Stimulated activated CD8-positive, alpha-beta memory T cell treated with anti-CD3 and anti-CD28 coated beads, Interleukin-4, amount 100 ng/mL, for 4 hours (primary cell): ENCODE results near the gene LIMA1.
"Not testable (repeated sequence)": the region's sequence is repeated elsewhere in the genome, so short reads cannot be mapped to it uniquely, and the experiment has no call there.

Experiments used
- DNase-seq, 2 donors: peaks; one replicate each; pipeline ENCODE4 v3.0.0-alpha.2; 2020; ENCODE audit warnings: low read depth in 2 of 2, low spot score in 1 of 2

LIMA1 gene

GRCh38 chr12:50219544-50219943, 63.8 kb downstream of the LIMA1 start:
- DNase-seq: no peak

DNA sequence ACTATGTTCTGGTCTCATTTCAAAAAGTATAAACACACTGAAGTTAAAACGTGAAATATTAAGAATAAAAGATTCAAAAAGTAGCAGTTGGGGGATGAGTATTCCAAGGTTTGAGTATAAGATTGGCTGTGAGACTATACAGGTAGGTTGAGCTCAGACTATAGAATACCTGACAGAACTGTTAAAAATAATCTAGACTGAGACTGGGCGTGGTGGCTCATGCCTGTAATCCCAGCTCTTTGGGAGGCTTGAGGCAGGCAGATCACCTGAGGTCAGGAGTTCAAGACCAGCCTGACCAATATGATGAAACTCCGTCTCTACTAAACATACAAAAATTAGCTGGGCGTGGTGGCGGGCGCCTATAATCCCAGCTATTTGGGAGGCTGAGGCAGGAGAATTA, 64.3 kb downstream of the LIMA1 start:
- not testable (repeated sequence) for DNase-seq

GRCh38 chr12:50218386-50218785, 64.9 kb downstream of the LIMA1 start:
- DNase-seq: no peak

DNA sequence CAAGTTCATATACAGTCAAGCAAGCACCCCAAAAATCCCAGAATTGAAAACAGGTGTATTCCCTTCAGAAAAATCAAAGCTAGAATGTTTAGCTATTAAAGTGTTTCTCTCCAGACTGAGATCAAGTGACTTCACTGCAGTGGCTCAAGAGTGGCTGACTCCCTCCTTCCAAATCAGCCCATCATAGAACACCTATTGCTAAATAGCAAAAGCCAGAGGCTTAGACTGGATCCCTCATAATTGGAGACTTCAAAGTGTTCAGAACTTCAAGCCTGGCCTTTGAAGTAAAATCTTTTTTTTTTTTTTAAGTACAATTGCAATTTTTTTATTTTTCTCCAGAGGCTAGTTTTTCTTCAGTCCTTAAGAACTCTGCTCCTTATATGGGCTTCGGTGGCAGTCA, 66.1 kb downstream of the LIMA1 start:
- no peak for DNase-seq

- DNase-seq: no peak
Observed at GRCh38 chr12:50215033-50215432, 68.3 kb downstream of the LIMA1 start.

- DNase-seq: no peak
Observed at GRCh38 chr12:50214018-50214417, 69.3 kb downstream of the LIMA1 start.

GRCh38 chr12:50213439-50213838, 69.9 kb downstream of the LIMA1 start:
- DNase-seq: no peak

- no peak for DNase-seq
Observed at GRCh38 chr12:50212071-50212467, 71.3 kb downstream of the LIMA1 start.

GRCh38 chr12:50211392-50212070, 71.8 kb downstream of the LIMA1 start:
- DNase-seq: no peak

- no peak for DNase-seq
Observed at GRCh38 chr12:50207424-50207823, 75.9 kb downstream of the LIMA1 start.

DNA sequence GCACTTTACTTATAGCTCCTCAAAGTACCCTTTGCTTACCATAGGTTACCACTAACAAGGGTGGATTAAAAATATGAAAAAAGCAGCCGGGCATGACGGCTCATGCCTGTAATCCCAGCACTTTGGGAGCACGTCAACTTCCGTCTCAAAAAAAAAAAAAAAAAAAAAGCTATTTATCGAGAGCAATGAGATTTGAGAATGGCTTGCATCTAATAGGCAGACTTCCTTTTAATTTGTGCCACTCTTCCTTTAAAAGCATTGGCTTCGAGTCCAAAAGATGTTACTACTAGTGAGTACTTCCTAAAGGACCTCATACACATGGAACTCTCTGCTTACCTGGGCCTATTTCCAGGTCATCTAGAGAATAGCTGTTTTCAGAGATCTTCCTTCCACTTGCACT, 77.7 kb downstream of the LIMA1 start:
- DNase-seq: no peak

GRCh38 chr12:50203691-50204090, 79.6 kb downstream of the LIMA1 start:
- no peak for DNase-seq

DNA sequence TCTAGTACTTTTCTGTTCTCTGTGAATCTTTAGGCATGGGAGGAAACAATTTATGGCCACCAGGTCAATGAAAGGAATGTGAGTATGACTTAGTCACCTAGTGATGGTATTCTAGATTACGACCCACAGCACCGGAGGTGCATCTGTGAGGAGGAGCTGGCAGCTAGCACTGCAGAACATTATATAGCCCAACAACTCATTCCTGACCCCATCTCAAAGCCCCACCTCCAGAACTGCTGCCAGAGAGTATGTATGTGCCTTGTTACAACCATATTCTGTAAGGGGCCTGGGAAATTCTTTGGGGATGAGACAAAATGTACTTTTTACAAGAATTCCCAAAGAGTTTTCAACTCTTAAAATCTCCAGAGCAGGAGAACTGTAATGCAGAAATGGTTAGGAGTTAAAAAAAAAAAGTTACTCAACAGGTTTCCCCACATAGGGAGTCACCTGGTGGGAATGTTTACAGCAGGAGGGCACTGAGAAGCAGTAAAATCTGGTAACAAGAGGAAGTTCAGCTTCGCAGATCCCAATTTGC, 81.3 kb downstream of the LIMA1 start:
- DNase-seq: no peak

DNA sequence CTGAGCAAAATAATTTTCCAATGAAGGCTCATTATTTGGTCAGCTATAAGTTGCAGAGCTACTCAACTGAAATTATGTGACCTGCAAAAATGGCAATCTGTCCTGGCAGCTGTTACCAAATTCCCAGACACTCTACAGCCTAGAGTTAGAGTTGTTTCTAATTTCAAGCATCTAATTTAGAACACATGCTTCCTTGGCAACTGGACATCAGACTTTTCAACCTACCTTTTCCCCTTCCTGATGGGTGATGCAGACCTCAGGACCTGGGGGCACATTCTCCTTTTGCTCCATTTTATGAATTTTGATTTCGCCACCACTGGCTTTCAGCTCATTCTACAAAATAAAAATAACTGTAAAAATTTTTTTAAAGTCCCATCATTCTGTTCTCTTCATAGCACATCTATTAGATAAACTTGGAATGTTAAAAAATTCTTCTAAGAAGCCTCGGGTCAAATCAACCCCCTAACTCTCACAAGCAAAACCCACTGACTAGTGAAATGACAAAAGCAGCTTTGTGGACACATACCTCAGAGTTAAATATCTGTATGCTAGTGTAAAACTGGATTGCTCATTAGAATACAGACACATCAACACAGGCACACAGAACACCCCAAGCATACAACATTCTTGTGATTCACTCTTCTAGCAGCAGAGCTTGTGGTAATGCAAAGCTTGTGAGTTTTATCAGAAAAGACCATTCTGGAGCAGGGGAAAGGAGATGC, 82.6 kb downstream of the LIMA1 start:
- no peak for DNase-seq

DNA sequence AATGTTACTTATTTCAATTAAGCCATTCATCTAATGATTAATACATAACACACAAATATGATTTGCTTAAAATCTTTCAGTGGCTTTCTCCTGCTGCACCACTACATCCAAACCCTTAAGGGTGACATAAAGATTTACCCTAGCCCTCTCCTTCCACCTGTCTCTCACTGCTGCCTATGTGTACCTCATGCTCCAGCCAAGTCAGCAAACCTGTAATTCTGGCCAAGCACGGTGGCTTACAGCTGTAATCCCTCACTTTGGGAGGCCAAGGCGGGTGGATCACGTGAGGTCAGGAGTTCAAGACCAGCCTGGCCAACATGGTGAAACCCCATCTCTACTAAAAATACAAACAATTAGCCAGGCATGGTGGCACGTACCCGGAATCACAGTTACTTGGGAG, 84.5 kb downstream of the LIMA1 start:
- DNase-seq: no peak

- DNase-seq: no peak
Observed at GRCh38 chr12:50197297-50197727, 86.0 kb downstream of the LIMA1 start.

GRCh38 chr12:50196537-50196936, 86.8 kb downstream of the LIMA1 start:
- DNase-seq: no peak

- DNase-seq: no peak
Observed at GRCh38 chr12:50195832-50196231, 87.5 kb downstream of the LIMA1 start.

DNA sequence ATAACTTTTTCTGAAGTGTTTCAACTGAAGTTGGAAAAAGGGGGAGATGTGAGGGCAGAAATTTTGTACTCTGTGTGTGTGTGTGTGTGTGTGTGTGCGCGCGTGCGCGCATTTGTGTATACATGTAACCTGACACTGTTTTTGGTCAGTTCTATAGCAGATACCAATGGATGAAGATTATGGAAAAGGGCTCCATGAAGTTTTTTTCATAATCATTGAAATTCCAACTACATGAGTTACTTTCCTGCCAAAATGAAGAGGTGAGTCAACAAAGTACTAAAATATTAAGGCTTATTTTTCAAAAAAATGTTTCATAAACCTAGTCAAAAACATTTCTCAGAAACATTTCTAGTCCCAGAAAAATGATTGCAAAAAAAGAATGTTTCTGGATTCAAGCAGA, 90.4 kb downstream of the LIMA1 start:
- no peak for DNase-seq

DNA sequence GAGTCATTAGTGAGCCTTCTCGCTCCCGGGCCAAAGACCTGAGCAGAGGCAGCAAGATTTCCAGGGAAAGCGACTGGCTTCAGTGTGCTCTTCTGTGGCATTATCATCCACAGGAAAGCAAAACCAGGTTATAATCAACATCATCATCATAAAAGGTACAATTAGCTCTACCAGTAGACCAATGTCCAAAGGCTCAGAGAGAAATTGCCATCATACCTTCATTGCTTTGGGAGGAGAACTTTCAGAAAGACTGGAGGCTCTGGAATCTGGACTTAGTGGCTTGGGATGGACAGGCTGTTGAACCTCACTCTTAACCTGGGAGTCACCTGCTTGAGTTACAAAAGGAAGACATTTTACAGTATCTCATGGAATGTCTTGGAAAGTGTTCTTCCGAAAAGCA, 91.1 kb downstream of the LIMA1 start:
- DNase-seq: no peak

GRCh38 chr12:50190859-50191258, 92.5 kb downstream of the LIMA1 start:
- no peak for DNase-seq

DNA sequence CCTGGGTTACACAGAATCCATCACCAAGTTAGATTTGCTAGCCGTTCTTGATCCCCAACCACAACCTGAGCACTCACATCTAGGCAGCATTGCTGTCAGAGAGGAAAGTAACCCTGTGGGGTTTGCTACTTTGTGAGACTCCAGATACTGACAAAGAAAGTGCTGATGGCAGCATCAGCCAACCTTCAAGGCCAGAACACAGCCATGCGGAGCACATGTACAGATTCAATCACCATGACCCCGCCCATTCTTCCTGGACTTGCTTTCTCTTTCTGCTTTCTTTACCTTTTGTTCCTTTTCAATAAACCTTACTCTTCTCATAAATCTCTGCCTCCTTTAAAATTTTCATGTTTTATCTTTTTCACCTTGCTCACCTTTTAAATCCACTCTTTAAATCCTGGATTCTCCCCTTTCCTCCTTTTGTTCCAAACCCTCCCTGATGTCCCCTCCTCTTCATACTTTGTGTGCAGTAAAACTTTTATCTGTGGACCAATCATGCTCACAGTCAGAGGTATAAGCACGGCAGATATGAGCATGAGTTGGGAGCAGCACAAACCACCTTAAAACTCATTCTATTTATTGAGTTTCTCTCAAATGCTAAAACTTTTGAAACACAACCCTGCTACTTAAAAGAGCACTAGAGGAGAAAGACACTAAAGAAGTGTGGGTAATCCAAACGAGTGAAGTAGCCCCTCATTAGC, 94.3 kb downstream of the LIMA1 start:
- no peak for DNase-seq
